ENCODE measurements around the gene LHPP. TPM values are rescaled to one million over a fixed set of nuclear protein-coding genes. Genes with fewer than 3 reads are reported as not detected.
A peak's percentile ranks its signal among the peaks of the same experiment; 100 is the strongest.

The LHPP gene
- total RNA-seq, 1 donor from 2014 or later: 24.5 TPM

- H3K27me3 ChIP-seq: no peaks in the 10 kb centered on the region
- no peak overlapping the region for H3K4me2 ChIP-seq
- no peak overlapping the region for H3K4me3 ChIP-seq
- Mint-ChIP-seq H3K27me3 (ENCODE audit: insufficient read depth, low read depth) (peaks cover 8% of the 10 kb centered on the region), H3K27ac (no peak overlapping the region), H3K9me3 (no peaks in the 10 kb centered on the region), H3K4me3 (no peak overlapping the region), H3K4me1 (no peaks in the 10 kb centered on the region), H3K36me3 (no peaks in the 10 kb centered on the region)
- no peak for DNase-seq (ENCODE audit: low spot score)
- H3F3A ChIP-seq (ENCODE audit: low read depth): no peaks in the 10 kb centered on the region
- no peak overlapping the region for H2AFZ ChIP-seq (replicated peaks)
- no peaks in the 10 kb centered on the region for H4K20me1 ChIP-seq (ENCODE audit: low read depth)
- TF ChIP-seq EZH2phosphoT487 (IDR thresholded peaks at IDR 0.05): no peak
- no peak for TF ChIP-seq CTCF (IDR thresholded peaks at IDR 0.05)
- TF ChIP-seq EZH2 (IDR thresholded peaks at IDR 0.05): no peak
- no peak overlapping the region for H3K9ac ChIP-seq
- no peaks in the 10 kb centered on the region for H3K4me1 ChIP-seq
- H3K79me2 ChIP-seq (ENCODE audit: low read depth): no peaks in the 10 kb centered on the region
- H3K27ac ChIP-seq: no peak overlapping the region
- H3K9me3 ChIP-seq (ENCODE audit: low read depth): no peaks in the 10 kb centered on the region
- no peaks in the 10 kb centered on the region for H3K36me3 ChIP-seq
Observed at GRCh38 chr10:124597846-124598165, 136.2 kb downstream of the LHPP start.

- Histone ChIP-seq H3K9ac (no peak overlapping the region), H3K4me1 (no peaks in the 10 kb centered on the region), H3K79me2 (ENCODE audit: low read depth) (no peaks in the 10 kb centered on the region), H3K4me3 (no peak overlapping the region), H3F3A (ENCODE audit: low read depth) (no peaks in the 10 kb centered on the region), H3K9me3 (ENCODE audit: low read depth) (no peaks in the 10 kb centered on the region), H3K4me2 (no peak overlapping the region), H4K20me1 (ENCODE audit: low read depth) (no peaks in the 10 kb centered on the region), H3K36me3 (no peaks in the 10 kb centered on the region), H3K27ac (no peak overlapping the region), H3K27me3 (no peaks in the 10 kb centered on the region), H2AFZ (replicated peaks) (no peak overlapping the region)
- no peaks in the 10 kb centered on the region for H3K9me3 Mint-ChIP-seq
- peaks cover 8% of the 10 kb centered on the region for H3K27me3 Mint-ChIP-seq (ENCODE audit: insufficient read depth, low read depth)
- no peaks in the 10 kb centered on the region for H3K4me1 Mint-ChIP-seq
- no peaks in the 10 kb centered on the region for H3K36me3 Mint-ChIP-seq
- H3K4me3 Mint-ChIP-seq: no peak overlapping the region
- no peak for DNase-seq (ENCODE audit: low spot score)
- TF ChIP-seq EZH2phosphoT487 (IDR thresholded peaks at IDR 0.05): no peak
- TF ChIP-seq EZH2 (IDR thresholded peaks at IDR 0.05): no peak
- TF ChIP-seq CTCF (IDR thresholded peaks at IDR 0.05): no peak
- H3K27ac Mint-ChIP-seq: no peak overlapping the region
Observed at GRCh38 chr10:124598196-124598595, 136.6 kb downstream of the LHPP start.

- peaks cover 5% of the 10 kb centered on the region for H3K27me3 Mint-ChIP-seq (ENCODE audit: insufficient read depth, low read depth)
- Histone ChIP-seq H3K27me3 (no peaks in the 10 kb centered on the region), H3F3A (ENCODE audit: low read depth) (no peaks in the 10 kb centered on the region), H4K20me1 (ENCODE audit: low read depth) (no peaks in the 10 kb centered on the region), H3K4me2 (no peak overlapping the region), H3K27ac (no peak overlapping the region), H3K79me2 (ENCODE audit: low read depth) (no peaks in the 10 kb centered on the region), H3K9me3 (ENCODE audit: low read depth) (no peaks in the 10 kb centered on the region), H3K9ac (no peak overlapping the region), H3K36me3 (no peaks in the 10 kb centered on the region), H3K4me3 (no peak overlapping the region), H2AFZ (replicated peaks) (no peak overlapping the region), H3K4me1 (peaks cover 6% of the 10 kb centered on the region)
- no peaks in the 10 kb centered on the region for H3K36me3 Mint-ChIP-seq
- TF ChIP-seq CTCF (IDR thresholded peaks at IDR 0.05) (no peak), EZH2 (IDR thresholded peaks at IDR 0.05) (no peak), EZH2phosphoT487 (IDR thresholded peaks at IDR 0.05) (no peak)
- H3K27ac Mint-ChIP-seq: peak overlapping the region; percentile 11
- no peaks in the 10 kb centered on the region for H3K4me1 Mint-ChIP-seq
- H3K9me3 Mint-ChIP-seq: no peaks in the 10 kb centered on the region
- DNase-seq (ENCODE audit: low spot score): no peak
- H3K4me3 Mint-ChIP-seq: no peak overlapping the region
Observed at GRCh38 chr10:124598773-124599587, 137.4 kb downstream of the LHPP start.

Measured in neural progenitor cell (in vitro differentiated cells).